Spleen (tissue), 7 donors: Measurements from ENCODE around the gene OR1I1.

Experiments
- CTCF ChIP-seq, 11 experiments: fragments of 200-600 bp in 7 of 11; fragments of 450-650 bp in 4 of 11; sonication (generic) in 4 of 11; IDR thresholded peaks in 8 of 11; conservative IDR thresholded peaks in 3 of 11; 1 replicate in 7 of 11; 2 replicates in 4 of 11; pipeline versions ENCODE4 v1.4.0 to v1.8.0; 2016 to 2021; ENCODE audit warnings: antibody characterized with exemption in 11 of 11, inconsistent platforms in 4 of 11, mild to moderate bottlenecking in 1 of 11
- POLR2A ChIP-seq, 3 donors: fragments of 450-650 bp; IDR thresholded peaks; one replicate each; pipeline ENCODE4 v1.5.1; 2017; ENCODE audit warnings: antibody characterized with exemption in 3 of 3, mild to moderate bottlenecking in 1 of 3
- donor health status: DM: no; HTN: no; CAD: no; lungs with moderate emphysema.
- donor health status: DM: no; HTN: no; CAD: no.
- donor health status: DM: no; HTN: no; CAD: no.

GRCh38 chr19:15104003-15104402, 22.0 kb downstream of the OR1I1 start:
- TF ChIP-seq CTCF (IDR thresholded peaks at IDR 0.05 in 8 of 11, conservative IDR thresholded peaks at IDR 0.05 in 3 of 11) (no peak), POLR2A (IDR thresholded peaks at IDR 0.05) (no peak)
